ENCODE results near the gene MYO1D. TPM values are rescaled to one million over a fixed set of nuclear protein-coding genes. Genes with fewer than 3 reads are reported as not detected.
A peak's percentile ranks its signal among the peaks of the same experiment; 100 is the strongest.

MYO1D gene
- total RNA-seq, 1 experiment from 2014 or later: 40.8 TPM

GRCh38 chr17:32444301-32445073 lies 432.4 kb downstream of the MYO1D start, which contains the start of gene PSMD11:
TSS of gene PSMD11 (plus strand) at chr17:32444510. CDS start at chr17:32444524, 14 bp downstream.
- ChIA-PET POLR2A (ENCODE audit: unreplicated experiment) (interaction anchor here (0.5 to 0.7 kb wide), 10 partner anchors 24 to 435 kb away, joined by 3 to 13 read pairs (median 3); partner anchors contain the start of gene CDK5R1), CTCF (interaction anchor here (0.8 to 1.2 kb wide), 3 partner anchors 17 to 107 kb away, joined by 3 to 11 read pairs (median 6); no protein-coding TSS in a partner anchor)
- H3K9me2 ChIP-seq (ENCODE audit: insufficient read depth): no peaks in the 10 kb centered on the region
- peaks cover 24% of the 10 kb centered on the region for H3K4me1 ChIP-seq (replicated peaks; ENCODE audit: insufficient read depth)
- H3F3A ChIP-seq (ENCODE audit: insufficient read depth, low read depth): peaks cover 4% of the 10 kb centered on the region; the same call in 1 of the 2 replicates
- peak within 1 kb of the TSS; percentile 100 for H3K4me2 ChIP-seq
- BruUV-seq (replicated peaks): TSS peak; percentile 92
- peak within 1 kb of the TSS; percentile 76 for H3K27ac ChIP-seq
- peak within 1 kb of the TSS; percentile 93 for H2AFZ ChIP-seq
- H3K79me2 ChIP-seq (ENCODE audit: low read depth): peaks cover 51% of the 10 kb centered on the region
- DNase-seq: peak; percentile 86 to 97
- H3K36me3 ChIP-seq (ENCODE audit: low read depth): peaks cover 37% of the 10 kb centered on the region
- H3K4me3 ChIP-seq: peak within 1 kb of the TSS; percentile 99
- intact Hi-C loops (cut with micrococcal nuclease; ENCODE audit: unreplicated experiment): loop anchor here (5.0 to 10.0 kb wide), 3 partner anchors 92 to 430 kb away; partner anchors contain the start of genes MYO1D and ZNF207
- H3K27me3 ChIP-seq (ENCODE audit: insufficient read depth, low read depth): no peaks in the 10 kb centered on the region
- no peaks in the 10 kb centered on the region for H3K9me3 ChIP-seq (ENCODE audit: insufficient read depth, low read depth)
- peaks cover 37% of the 10 kb centered on the region for H4K20me1 ChIP-seq (ENCODE audit: insufficient read depth)
- TF ChIP-seq EZH2 (IDR thresholded peaks at IDR 0.05; ENCODE audit: low read depth): no peak
- TF ChIP-seq CTCF (conservative IDR thresholded peaks at IDR 0.05): peak; percentile 90; the same call in 1 of the 2 replicates

- H3K27me3 ChIP-seq (ENCODE audit: insufficient read depth, low read depth): no peaks in the 10 kb centered on the region
- no peaks in the 10 kb centered on the region for H3K9me3 ChIP-seq (ENCODE audit: insufficient read depth, low read depth)
- no peak overlapping the region for H3K27ac ChIP-seq
- no peaks in the 10 kb centered on the region for H3F3A ChIP-seq (ENCODE audit: insufficient read depth, low read depth)
- H3K4me1 ChIP-seq (replicated peaks; ENCODE audit: insufficient read depth): peaks cover 24% of the 10 kb centered on the region
- H4K20me1 ChIP-seq (ENCODE audit: insufficient read depth): peaks cover 31% of the 10 kb centered on the region
- TF ChIP-seq EZH2 (IDR thresholded peaks at IDR 0.05; ENCODE audit: low read depth) (no peak), CTCF (conservative IDR thresholded peaks at IDR 0.05) (no peak; the same call in 1 of the 2 replicates)
- H3K36me3 ChIP-seq (ENCODE audit: low read depth): peaks cover 31% of the 10 kb centered on the region
- no TSS peak for BruUV-seq (replicated peaks)
- ChIA-PET POLR2A (ENCODE audit: unreplicated experiment) (interaction anchor here (0.6 to 0.7 kb wide), 7 partner anchors 24 to 435 kb away, joined by 3 to 9 read pairs (median 3); partner anchors contain the start of gene CDK5R1), CTCF (interaction anchor here (0.6 to 1.2 kb wide), 5 partner anchors 18 to 380 kb away, joined by 3 to 11 read pairs (median 3); no protein-coding TSS in a partner anchor)
- intact Hi-C loops (cut with micrococcal nuclease; ENCODE audit: unreplicated experiment): loop anchor here (5.0 to 10.0 kb wide), 3 partner anchors 92 to 431 kb away; partner anchors contain the start of genes MYO1D and ZNF207
- H3K4me2 ChIP-seq: peak overlapping the region; percentile 96
- H3K4me3 ChIP-seq: peak overlapping the region; percentile 99
- peaks cover 45% of the 10 kb centered on the region for H3K79me2 ChIP-seq (ENCODE audit: low read depth)
- H2AFZ ChIP-seq: peak overlapping the region; percentile 93
- no peak for DNase-seq
- H3K9me2 ChIP-seq (ENCODE audit: insufficient read depth): no peaks in the 10 kb centered on the region
Observed at GRCh38 chr17:32443827-32444300, 433.1 kb downstream of the MYO1D start.

Other genes starting within 250 kb of the MYO1D start
- not detected in 2 replicates for gene TMEM98, start 51.0 kb upstream of the MYO1D start, total RNA-seq (2021)
- gene SPACA3, start 114.7 kb upstream of the MYO1D start, total RNA-seq (2021): not detected in 2 replicates